Effector CD4-positive, alpha-beta T cell (primary cell): ENCODE measurements around the gene SIVA1.
"Not testable (repeated sequence)": the region's sequence is repeated elsewhere in the genome, so short reads cannot be mapped to it uniquely, and the experiment has no call there.

ENCODE experiments used
- DNase-seq: peaks from one replicate; pipeline ENCODE4 v3.0.0-alpha.2; 2020

Gene SIVA1

GRCh38 chr14:104734991-104735779 lies 17.8 kb upstream of the SIVA1 start:
- DNase-seq = no peak

- DNase-seq = no peak
Observed at GRCh38 chr14:104735830-104736642, 16.9 kb upstream of the SIVA1 start.

GRCh38 chr14:104738375-104739019 lies 14.4 kb upstream of the SIVA1 start:
- no peak for DNase-seq

GRCh38 chr14:104739026-104739425 lies 13.9 kb upstream of the SIVA1 start:
- no peak for DNase-seq

GRCh38 chr14:104739546-104740516 lies 13.1 kb upstream of the SIVA1 start:
- no peak for DNase-seq

GRCh38 chr14:104741108-104741802 lies 11.7 kb upstream of the SIVA1 start:
- DNase-seq = no peak

GRCh38 chr14:104741803-104742251 lies 11.1 kb upstream of the SIVA1 start:
- DNase-seq = no peak

- no peak for DNase-seq
Observed at GRCh38 chr14:104742586-104743455, 10.1 kb upstream of the SIVA1 start.

- no peak for DNase-seq
Observed at GRCh38 chr14:104743461-104744380, 9.2 kb upstream of the SIVA1 start.

- no peak for DNase-seq
Observed at GRCh38 chr14:104744484-104744883, 8.5 kb upstream of the SIVA1 start.

- no peak for DNase-seq
Observed at GRCh38 chr14:104745431-104745830, 7.5 kb upstream of the SIVA1 start.

GRCh38 chr14:104746071-104746545 lies 6.8 kb upstream of the SIVA1 start:
- DNase-seq = no peak

- no peak for DNase-seq
Observed at GRCh38 chr14:104746934-104747481, 5.9 kb upstream of the SIVA1 start.

- DNase-seq = no peak
Observed at GRCh38 chr14:104747876-104748275, 5.1 kb upstream of the SIVA1 start.

GRCh38 chr14:104749111-104749649 lies 3.8 kb upstream of the SIVA1 start:
- no peak for DNase-seq

- DNase-seq = no peak
Observed at GRCh38 chr14:104750056-104750752, 2.7 kb upstream of the SIVA1 start.

GRCh38 chr14:104750753-104751057 lies 2.2 kb upstream of the SIVA1 start:
- not testable (repeated sequence) for DNase-seq
